Peyer's patch (tissue), 4 donors: ENCODE data around the gene PHF11. TPM values are rescaled to one million over a fixed set of nuclear protein-coding genes. Genes with fewer than 3 reads are reported as not detected.

Source experiments
- DNase-seq, 3 donors: peaks; one replicate each; pipeline ENCODE4 v3.0.0-alpha.2; 2017 to 2019
- H3K27ac ChIP-seq, 4 donors: fragments of 200-600 bp; sonication (generic); one replicate each; pipeline ENCODE4 v1.5.1; 2016 to 2019
- H3K27me3 ChIP-seq, 2 donors: fragments of 200-600 bp; sonication (generic); one replicate each; pipeline ENCODE4 v1.5.1; 2019
- H3K36me3 ChIP-seq, 3 donors: fragments of 200-600 bp; sonication (generic); one replicate each; pipeline ENCODE4 v1.5.1; 2016 to 2019
- H3K4me1 ChIP-seq, 4 donors: fragments of 200-600 bp; sonication (generic); one replicate each; pipeline ENCODE4 v1.5.1; 2016 to 2019
- H3K4me3 ChIP-seq, 4 donors: fragments of 200-600 bp; sonication (generic); 1 replicate in 3 of 4; 2 replicates in 1 of 4; pipeline ENCODE4 v1.5.1; 2016 to 2019; ENCODE audit warnings: mild to moderate bottlenecking in 1 of 4
- H3K9me3 ChIP-seq, 4 donors: fragments of 200-600 bp; sonication (generic); one replicate each; pipeline ENCODE4 v1.5.1; 2016 to 2019; ENCODE audit warnings: mild to moderate bottlenecking in 1 of 4
- CTCF ChIP-seq, 6 experiments: fragments of 450-650 bp in 4 of 6; fragments of 200-600 bp in 2 of 6; sonication (generic) in 1 of 6; IDR thresholded peaks; one replicate each; pipeline ENCODE4 v1.5.1; 2017 to 2019; ENCODE audit warnings: antibody characterized with exemption in 6 of 6, mild to moderate bottlenecking in 3 of 6, moderate library complexity in 1 of 6
- POLR2A ChIP-seq, 2 donors: fragments of 450-650 bp; IDR thresholded peaks; one replicate each; pipeline ENCODE4 v1.5.1; 2017; ENCODE audit warnings: antibody characterized with exemption in 2 of 2, mild to moderate bottlenecking in 2 of 2, moderate library complexity in 2 of 2
- total RNA-seq, 4 donors: library from RNA; depleted of rRNA; stranded (reverse); fragments of >200 nt; gene quantifications; one replicate each; pipeline ENCODE4 v1.1.0, GENCODE V29; 2016

The PHF11 gene
- total RNA-seq, result 10 to 100 TPM; 26.1 to 61.9 (median 57.4) TPM

GRCh38 chr13:49495783-49496762 lies at the start of gene PHF11:
Gene PHF11 (plus strand): TSS chr13:49495953. CDS start chr13:49496002, 49 bp downstream.
- H3K4me1 ChIP-seq, result no peaks in the 10 kb centered on the region
- TF ChIP-seq CTCF (IDR thresholded peaks at IDR 0.05) (peak in 4 of 6 experiments; percentile 4 to 23 (median 13)), POLR2A (IDR thresholded peaks at IDR 0.05) (peak; percentile 50 to 52)
- no peaks in the 10 kb centered on the region for H3K9me3 ChIP-seq
- H3K36me3 ChIP-seq, result no peaks in the 10 kb centered on the region
- H3K27ac ChIP-seq, result peak within 1 kb of the TSS; percentile 93 to 99 (median 94)
- DNase-seq, result peak; percentile 87 to 94 (median 89)
- H3K4me3 ChIP-seq, result peak within 1 kb of the TSS; percentile 51 to 84 (median 65)
- no peaks in the 10 kb centered on the region for H3K27me3 ChIP-seq

DNA sequence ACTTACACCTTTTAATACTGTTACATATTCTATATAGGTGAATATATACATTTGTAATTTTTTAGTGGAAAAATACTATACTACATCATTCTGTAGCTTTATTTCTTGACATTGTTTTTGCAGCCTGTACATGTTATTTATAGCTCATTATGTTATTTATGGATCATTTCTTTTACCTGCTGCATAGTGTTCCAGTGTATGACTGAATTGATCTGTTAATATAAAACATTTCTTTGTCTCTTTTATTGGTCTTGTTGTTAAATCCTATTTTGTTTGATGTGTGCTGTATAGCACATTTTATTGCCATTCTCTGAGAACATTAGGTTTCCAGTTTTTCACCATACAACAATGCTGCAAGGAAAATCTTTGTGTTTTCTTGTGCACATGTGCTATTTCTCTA lies 49.3 kb upstream of the PHF11 start:
- no peaks in the 10 kb centered on the region for H3K27me3 ChIP-seq
- TF ChIP-seq CTCF (IDR thresholded peaks at IDR 0.05), result no peak
- H3K27ac ChIP-seq, result peak overlapping the region in 1 of 4 donors; percentile 6
- no peak overlapping the region for H3K4me3 ChIP-seq
- peaks cover 0 to 10% (median 2%) of the 10 kb centered on the region in 4 donors for H3K4me1 ChIP-seq
- DNase-seq, result no peak
- H3K36me3 ChIP-seq, result no peaks in the 10 kb centered on the region
- no peaks in the 10 kb centered on the region for H3K9me3 ChIP-seq

DNA sequence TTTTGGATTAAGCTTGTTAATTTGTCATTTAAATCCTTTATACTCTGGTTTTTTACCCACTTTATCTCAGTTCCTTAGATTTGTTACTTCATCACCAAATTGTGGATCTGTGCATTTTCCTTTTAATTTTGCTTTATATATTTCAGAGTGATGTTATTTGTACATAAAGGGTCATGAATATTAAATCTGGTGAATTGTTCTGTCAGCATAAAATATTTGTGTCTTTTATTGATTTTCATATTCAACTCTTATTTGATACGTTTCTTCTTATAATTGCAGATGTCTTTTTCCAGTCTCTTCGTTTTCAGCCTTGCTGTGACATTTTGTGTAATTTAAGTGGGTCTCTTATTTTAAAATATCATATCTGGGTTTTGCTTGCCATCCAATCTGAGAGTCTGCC lies 47.0 kb upstream of the PHF11 start:
- H3K4me1 ChIP-seq, result peaks cover 0 to 10% (median 2%) of the 10 kb centered on the region in 4 donors

GRCh38 chr13:49450105-49450819 lies 45.5 kb upstream of the PHF11 start:
- no peaks in the 10 kb centered on the region for H3K9me3 ChIP-seq
- H3K4me3 ChIP-seq, result no peak overlapping the region
- peaks cover 0 to 10% (median 5%) of the 10 kb centered on the region in 4 donors for H3K4me1 ChIP-seq
- no peak for DNase-seq
- no peak for TF ChIP-seq CTCF (IDR thresholded peaks at IDR 0.05)
- no peak for TF ChIP-seq POLR2A (IDR thresholded peaks at IDR 0.05)
- no peaks in the 10 kb centered on the region for H3K27me3 ChIP-seq
- H3K27ac ChIP-seq, result no peak overlapping the region
- no peaks in the 10 kb centered on the region for H3K36me3 ChIP-seq

More for the DNA sequence above, 47.0 kb upstream of the PHF11 start:
- Histone ChIP-seq H3K36me3 (no peaks in the 10 kb centered on the region), H3K9me3 (no peaks in the 10 kb centered on the region), H3K4me3 (no peak overlapping the region), H3K27ac (no peak overlapping the region), H3K27me3 (no peaks in the 10 kb centered on the region)
- no peak for DNase-seq
- TF ChIP-seq CTCF (IDR thresholded peaks at IDR 0.05) (no peak), POLR2A (IDR thresholded peaks at IDR 0.05) (no peak)

DNA sequence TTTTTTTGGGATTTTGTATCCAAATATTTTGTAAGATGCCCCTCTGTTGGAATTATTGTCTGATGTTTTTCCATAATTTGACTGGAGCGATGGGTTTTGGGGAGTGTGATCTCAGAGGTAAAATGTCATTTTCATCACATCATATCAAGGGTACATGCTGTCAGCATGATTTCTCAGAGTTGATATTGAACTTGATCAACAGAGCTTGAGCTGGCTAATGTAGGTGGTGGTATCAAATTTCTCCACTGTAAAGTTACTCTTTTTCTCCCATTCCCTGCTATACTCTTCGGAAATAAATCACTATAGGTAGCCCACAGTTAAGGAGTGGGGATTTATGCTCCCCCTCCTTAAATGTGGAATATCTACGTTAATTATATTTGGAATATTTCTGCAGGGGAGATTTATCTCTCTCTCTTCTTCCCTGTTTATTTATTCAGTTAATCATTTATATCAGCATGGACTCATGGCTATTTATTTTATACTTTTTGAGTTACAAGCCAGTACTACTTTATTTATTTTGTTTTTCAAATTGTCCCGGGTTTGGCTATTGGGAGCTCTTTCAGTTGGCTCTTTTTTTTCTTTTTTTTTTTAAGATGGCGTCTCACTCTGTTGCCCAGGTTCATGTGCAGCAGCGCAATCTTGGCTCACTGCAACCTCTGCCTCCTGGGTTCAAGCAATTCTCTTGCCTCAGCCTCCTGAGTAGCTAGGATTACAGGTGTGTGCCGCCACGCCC lies 42.9 kb upstream of the PHF11 start:
- Histone ChIP-seq H3K4me1 (peaks cover 0 to 5% (median 0%) of the 10 kb centered on the region in 4 donors), H3K27me3 (no peaks in the 10 kb centered on the region), H3K27ac (no peak overlapping the region), H3K9me3 (no peaks in the 10 kb centered on the region), H3K36me3 (no peaks in the 10 kb centered on the region), H3K4me3 (no peak overlapping the region)
- TF ChIP-seq POLR2A (IDR thresholded peaks at IDR 0.05) (no peak), CTCF (IDR thresholded peaks at IDR 0.05) (no peak)
- DNase-seq, result no peak
